GM13977 (cell line): ENCODE results near the gene SHCBP1L.
"Not testable (repeated sequence)": the region's sequence is repeated elsewhere in the genome, so short reads cannot be mapped to it uniquely, and the experiment has no call there.

Experiments
- DNase-seq: peaks from one replicate; pipeline ENCODE4 v3.0.0; 2012; ENCODE audit warnings: low spot score
- in situ Hi-C: fragments of 300-500 bp; cut with MboI; formaldehyde crosslinking; loops from one replicate; pipeline ENCODE4 v1.12.0; 2022; ENCODE audit warnings: low sequenced_read_pairs, low pct_unique_long_range_greater_than_20kb, mixed read lengths, inconsistent platforms; ENCODE audit not compliant: unreplicated experiment
- TF ChIP-seq, protein P1 (sequence below): IDR thresholded peaks from 2 replicates; pipeline ENCODE4 v1.5.1; 2012; ENCODE audit warnings: mild to moderate bottlenecking, control low read depth; ENCODE audit not compliant: insufficient read depth; ENCODE audit errors: extremely low read depth, missing control alignments

SHCBP1L gene

DNA sequence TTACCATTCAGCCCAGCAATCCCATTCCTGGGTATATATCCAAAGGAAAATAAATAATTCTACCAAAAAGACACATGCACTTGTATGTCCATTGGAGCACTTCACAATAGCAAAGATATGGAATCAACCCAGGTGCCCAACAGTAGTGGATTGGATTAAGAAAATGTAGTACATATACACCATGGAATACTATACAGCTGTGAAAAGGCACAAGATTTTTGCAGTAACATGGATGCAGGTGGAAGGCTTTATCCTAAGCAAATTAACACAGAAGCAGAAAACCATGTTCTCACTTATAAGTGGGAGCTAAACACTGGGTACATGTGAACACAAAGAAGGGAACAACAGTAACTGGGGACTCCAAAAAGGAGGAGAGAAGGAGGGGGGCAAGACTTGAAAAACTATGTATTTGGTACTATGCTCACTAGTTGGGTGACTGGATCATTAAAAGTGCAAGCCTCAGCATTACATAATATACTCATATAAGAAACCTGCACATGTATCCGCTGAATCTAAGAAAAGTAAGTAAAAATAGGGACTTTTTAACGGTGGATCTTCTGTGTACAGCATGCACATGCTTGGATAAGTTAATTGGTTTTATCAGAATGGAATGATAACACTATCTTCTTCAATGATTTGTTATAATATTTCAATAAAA, 3.9 kb upstream of the SHCBP1L start:
- in situ Hi-C loops: loop anchor here (25.0 kb wide), 1 partner anchor 255 kb away; no protein-coding TSS in a partner anchor
- TF ChIP-seq, protein P1, sequence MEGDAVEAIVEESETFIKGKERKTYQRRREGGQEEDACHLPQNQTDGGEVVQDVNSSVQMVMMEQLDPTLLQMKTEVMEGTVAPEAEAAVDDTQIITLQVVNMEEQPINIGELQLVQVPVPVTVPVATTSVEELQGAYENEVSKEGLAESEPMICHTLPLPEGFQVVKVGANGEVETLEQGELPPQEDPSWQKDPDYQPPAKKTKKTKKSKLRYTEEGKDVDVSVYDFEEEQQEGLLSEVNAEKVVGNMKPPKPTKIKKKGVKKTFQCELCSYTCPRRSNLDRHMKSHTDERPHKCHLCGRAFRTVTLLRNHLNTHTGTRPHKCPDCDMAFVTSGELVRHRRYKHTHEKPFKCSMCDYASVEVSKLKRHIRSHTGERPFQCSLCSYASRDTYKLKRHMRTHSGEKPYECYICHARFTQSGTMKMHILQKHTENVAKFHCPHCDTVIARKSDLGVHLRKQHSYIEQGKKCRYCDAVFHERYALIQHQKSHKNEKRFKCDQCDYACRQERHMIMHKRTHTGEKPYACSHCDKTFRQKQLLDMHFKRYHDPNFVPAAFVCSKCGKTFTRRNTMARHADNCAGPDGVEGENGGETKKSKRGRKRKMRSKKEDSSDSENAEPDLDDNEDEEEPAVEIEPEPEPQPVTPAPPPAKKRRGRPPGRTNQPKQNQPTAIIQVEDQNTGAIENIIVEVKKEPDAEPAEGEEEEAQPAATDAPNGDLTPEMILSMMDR: no peak
- DNase-seq: no peak

DNA sequence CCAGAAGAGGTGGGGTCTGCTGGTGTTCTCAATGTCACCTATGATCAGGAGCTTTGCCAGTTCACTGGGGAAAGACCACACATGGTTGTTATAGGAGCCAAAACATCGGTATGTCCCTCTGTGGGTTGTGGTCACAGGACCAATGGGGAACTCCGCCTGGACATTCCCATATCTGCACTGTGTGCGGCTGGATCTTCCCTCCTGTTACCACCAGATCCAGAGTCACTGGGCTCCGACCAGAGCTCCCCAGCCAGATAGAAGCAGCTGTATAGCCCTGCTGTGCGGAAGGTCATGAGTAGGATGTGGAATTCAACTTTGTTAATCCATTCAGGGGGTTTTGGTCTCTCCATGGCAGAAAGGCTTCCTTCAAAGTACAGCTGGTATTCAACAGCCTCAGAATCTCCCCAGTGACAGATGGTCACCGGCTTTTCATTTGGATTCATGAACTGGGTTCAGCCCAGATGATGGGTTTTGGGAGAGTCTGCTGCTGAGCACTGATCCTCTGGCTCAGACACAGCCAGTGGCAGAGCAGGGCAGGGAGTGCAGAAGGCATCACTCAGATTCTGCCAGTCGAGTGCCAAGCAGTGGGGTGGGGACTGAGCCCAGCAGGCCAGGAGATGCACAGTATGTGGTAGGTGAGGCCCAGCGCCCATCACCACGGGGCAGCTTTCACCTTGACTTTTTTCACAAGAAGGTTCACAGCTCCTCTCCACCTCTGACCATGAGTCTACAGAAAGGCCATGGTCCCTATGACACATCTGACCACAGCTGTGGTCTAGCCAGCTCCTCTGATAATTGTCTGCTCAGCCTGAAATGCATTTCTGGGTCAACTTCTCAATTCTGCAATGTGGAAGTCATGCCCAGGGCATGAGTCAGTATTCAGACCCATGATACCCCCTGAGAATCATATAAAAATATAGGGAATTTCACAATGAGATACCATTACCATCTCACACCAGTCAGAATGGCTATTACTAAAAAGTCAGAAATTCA, 2.9 kb upstream of the SHCBP1L start:
- TF ChIP-seq, protein P1: no peak
- DNase-seq: no peak
- in situ Hi-C loops: loop anchor here (25.0 kb wide), 1 partner anchor 256 kb away; no protein-coding TSS in a partner anchor

DNA sequence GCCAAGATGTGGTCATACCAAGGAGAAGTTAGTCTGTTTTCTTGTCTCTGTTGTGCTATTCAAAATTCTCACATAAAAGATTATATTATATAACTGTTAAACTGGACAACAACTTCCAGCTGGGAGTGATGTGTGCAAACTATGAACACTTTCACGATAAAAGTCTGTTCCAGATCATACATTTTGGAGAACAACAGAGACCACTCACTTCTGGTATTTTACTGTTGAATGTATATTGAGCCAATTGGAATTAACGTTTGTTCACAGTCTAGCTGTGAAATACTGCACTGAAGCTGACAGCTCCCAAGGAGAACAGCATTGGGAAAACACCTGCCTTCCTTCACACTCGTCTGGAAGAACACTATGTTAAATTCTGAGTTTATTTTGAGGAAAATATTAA, 860 bp upstream of the SHCBP1L start:
- in situ Hi-C loops: loop anchor here (25.0 kb wide), 1 partner anchor 258 kb away; no protein-coding TSS in a partner anchor
- no peak for DNase-seq
- TF ChIP-seq, protein P1: no peak

DNA sequence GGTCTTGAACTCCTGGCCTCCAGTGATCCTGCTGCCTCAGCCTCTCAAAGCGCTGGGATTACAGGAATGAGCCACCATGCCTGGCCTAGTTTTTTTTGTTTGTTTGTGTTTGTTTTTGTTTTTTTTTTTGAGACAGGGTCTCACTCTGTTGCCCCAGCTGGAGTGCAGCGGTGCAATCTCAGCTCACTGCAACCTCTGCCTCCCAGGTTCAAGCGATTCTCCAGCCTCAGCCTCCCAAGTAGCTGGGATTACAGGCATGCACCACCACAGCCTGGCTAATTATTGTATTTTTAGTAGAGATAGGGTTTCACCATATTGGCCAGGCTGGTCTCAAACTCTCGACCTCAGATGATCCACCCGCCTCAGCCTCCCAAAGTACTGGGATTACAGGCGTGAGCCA, 9.6 kb downstream of the SHCBP1L start:
- in situ Hi-C loops: not testable (repeated sequence)

DNA sequence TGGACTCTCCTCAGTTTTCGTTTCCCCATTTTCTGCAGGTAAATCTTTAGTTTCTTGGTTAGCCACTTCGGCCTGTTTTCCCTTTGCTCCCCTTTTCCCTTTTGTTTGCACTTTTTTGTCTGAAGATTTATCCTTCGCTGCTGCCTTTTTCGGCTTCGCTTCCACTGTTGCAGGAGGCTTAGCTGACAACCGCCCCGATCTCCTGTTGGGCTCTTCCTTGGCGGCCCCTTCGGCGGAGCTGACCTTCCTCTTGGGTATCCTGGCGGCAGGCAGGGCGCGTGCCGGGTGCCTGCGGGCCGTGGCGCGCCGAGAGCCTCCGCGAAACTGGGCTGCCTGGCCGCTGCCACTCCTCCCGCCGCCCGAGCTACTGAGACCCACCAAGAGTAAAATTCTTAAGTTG, 10.8 kb downstream of the SHCBP1L start:
- DNase-seq, in situ Hi-C loops: not testable (repeated sequence)

More for the DNA sequence above, 9.6 kb downstream of the SHCBP1L start:
- not testable (repeated sequence) for DNase-seq

DNA sequence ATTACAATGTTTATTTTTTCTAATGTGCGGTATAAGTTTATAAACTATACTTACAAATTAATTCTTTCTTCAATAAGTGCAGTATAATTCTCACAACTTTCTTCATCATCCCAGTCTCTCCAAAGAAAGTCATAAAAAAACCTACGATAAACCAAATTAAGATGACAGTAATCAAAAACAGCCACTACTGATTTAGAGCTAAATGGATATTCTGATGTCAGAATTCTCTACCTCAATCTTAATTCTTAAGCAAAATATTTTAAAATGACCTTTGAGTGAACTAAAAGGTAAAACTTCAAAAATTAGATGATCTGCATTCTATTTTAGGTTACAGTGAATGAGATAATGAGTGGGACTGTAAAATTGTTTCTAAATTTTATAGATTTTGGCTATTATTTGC, 13.6 kb downstream of the SHCBP1L start:
- in situ Hi-C loops: no loop called here
- no peak for DNase-seq
- TF ChIP-seq, protein P1: no peak

DNA sequence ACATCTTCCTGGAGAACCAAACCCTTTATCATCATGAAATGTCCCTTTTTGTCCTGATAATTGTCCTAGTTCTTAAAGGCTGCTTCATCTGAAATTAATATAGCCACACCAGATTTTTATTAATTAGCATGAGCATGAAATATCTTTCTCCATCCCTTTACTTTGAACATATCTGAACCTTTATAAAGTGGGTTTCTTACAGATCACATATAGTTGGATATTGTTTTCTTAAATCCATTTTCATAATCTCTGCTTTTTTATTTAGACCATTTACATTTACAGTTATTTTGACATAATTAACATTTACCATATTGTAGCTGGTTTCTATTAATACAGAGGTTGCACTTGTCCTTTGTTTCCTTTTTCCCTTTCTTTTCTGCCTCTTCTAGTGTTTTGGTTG, 17.2 kb downstream of the SHCBP1L start:
- in situ Hi-C loops: no loop called here
- DNase-seq: no peak
- TF ChIP-seq, protein P1: no peak
